OCI-M2 (cell line): Measurements from ENCODE around the gene KDM6B.

Experiments
- DNase-seq: peaks from one replicate; lab custom pipeline; 2025; ENCODE audit not compliant: unreplicated experiment; lab: John Stamatoyannopoulos, UW

Gene KDM6B

GRCh38 chr17:7818746-7819645 lies 15.0 kb upstream of the KDM6B start:
- no peak for DNase-seq

- no peak for DNase-seq
Measured at GRCh38 chr17:7820231-7820630, 13.8 kb upstream of the KDM6B start.

GRCh38 chr17:7822126-7822525 lies 11.9 kb upstream of the KDM6B start:
- DNase-seq, result no peak

- no peak for DNase-seq
Measured at GRCh38 chr17:7823581-7824001, 10.4 kb upstream of the KDM6B start.

- DNase-seq, result no peak
Measured at GRCh38 chr17:7824021-7824924, 9.7 kb upstream of the KDM6B start.

GRCh38 chr17:7825206-7825990 lies 8.6 kb upstream of the KDM6B start:
- no peak for DNase-seq

GRCh38 chr17:7830616-7831015 lies 3.4 kb upstream of the KDM6B start:
- no peak for DNase-seq

GRCh38 chr17:7831233-7831632 lies 2.8 kb upstream of the KDM6B start:
- no peak for DNase-seq

GRCh38 chr17:7832431-7832830 lies 1.6 kb upstream of the KDM6B start:
- no peak for DNase-seq

- no peak for DNase-seq
Measured at GRCh38 chr17:7833011-7833794, 814 bp upstream of the KDM6B start.

- no peak for DNase-seq
Measured at GRCh38 chr17:7834542-7834956, 532 bp downstream of the KDM6B start.

GRCh38 chr17:7834957-7835813 lies 1.2 kb downstream of the KDM6B start:
- DNase-seq, result peak; percentile 85

- no peak for DNase-seq
Measured at GRCh38 chr17:7835814-7836595, 2.0 kb downstream of the KDM6B start.

- peak; percentile 67 for DNase-seq
Measured at GRCh38 chr17:7836596-7837407, 2.8 kb downstream of the KDM6B start.

- no peak for DNase-seq
Measured at GRCh38 chr17:7837408-7838088, 3.5 kb downstream of the KDM6B start.

- DNase-seq, result no peak
Measured at GRCh38 chr17:7838090-7839075, 4.4 kb downstream of the KDM6B start.
